H1 (cell line): ENCODE data around the gene SLC6A19. TPM values are rescaled to one million over a fixed set of nuclear protein-coding genes. Genes with fewer than 3 reads are reported as not detected.

Source experiments
- BCL11A ChIP-seq, 2 experiments: IDR thresholded peaks; one replicate each; pipeline ENCODE4 v1.6.1; 2011; ENCODE audit warnings: low read depth in 2 of 2, low read length in 2 of 2, mild to moderate bottlenecking in 2 of 2
- FOSL1 ChIP-seq: IDR thresholded peaks from 2 replicates; pipeline ENCODE4 v1.6.1; 2011; ENCODE audit warnings: mild to moderate bottlenecking, low read depth, low read length, moderate library complexity; ENCODE audit not compliant: insufficient read depth
- GTF2F1 ChIP-seq: IDR thresholded peaks from 2 replicates; pipeline ENCODE4 v1.6.1; 2012; ENCODE audit warnings: low read depth, low read length, improper control_type of control experiment, borderline replicate concordance
- polyA plus RNA-seq, 7 experiments: library from polyadenylated mRNA; depleted of rRNA in 3 of 7; stranded (reverse) in 5 of 7; unstranded in 2 of 7; fragments of >200 nt in 5 of 7; fragments of 200-250 nt in 2 of 7; gene quantifications; 1 replicate in 5 of 7; 2 replicates in 1 of 7; 4 replicates in 1 of 7; pipeline versions ENCODE4 v1.2.1 to v1.2.3, GENCODE V29; 2011 to 2013; ENCODE audit warnings: missing spikeins in 2 of 7, mixed read lengths in 2 of 7
- total RNA-seq: library from RNA; stranded (reverse); fragmentation: NEBNext Ultra II Directional; extraction: Animal tissue kit (Norgen Biotek cat#: 25700); gene quantifications from 2 replicates; pipeline ENCODE4 v1.2.1, GENCODE V29; 2021
- TF ChIP-seq, protein P1 (sequence below): fragments of 300-600 bp; sonication (generic); IDR thresholded peaks from 2 replicates; pipeline ENCODE4 v1.7.1; 2012; ENCODE audit warnings: low read length, moderate library complexity, mild to moderate bottlenecking, inconsistent platforms; ENCODE audit not compliant: insufficient replicate concordance

The SLC6A19 gene
- total and polyA plus RNA-seq, 2 of the 8 experiments (the other 6 are each of a cell fraction or from before 2014, with no cell fraction given), result 0.02 TPM; not detected in 1

DNA sequence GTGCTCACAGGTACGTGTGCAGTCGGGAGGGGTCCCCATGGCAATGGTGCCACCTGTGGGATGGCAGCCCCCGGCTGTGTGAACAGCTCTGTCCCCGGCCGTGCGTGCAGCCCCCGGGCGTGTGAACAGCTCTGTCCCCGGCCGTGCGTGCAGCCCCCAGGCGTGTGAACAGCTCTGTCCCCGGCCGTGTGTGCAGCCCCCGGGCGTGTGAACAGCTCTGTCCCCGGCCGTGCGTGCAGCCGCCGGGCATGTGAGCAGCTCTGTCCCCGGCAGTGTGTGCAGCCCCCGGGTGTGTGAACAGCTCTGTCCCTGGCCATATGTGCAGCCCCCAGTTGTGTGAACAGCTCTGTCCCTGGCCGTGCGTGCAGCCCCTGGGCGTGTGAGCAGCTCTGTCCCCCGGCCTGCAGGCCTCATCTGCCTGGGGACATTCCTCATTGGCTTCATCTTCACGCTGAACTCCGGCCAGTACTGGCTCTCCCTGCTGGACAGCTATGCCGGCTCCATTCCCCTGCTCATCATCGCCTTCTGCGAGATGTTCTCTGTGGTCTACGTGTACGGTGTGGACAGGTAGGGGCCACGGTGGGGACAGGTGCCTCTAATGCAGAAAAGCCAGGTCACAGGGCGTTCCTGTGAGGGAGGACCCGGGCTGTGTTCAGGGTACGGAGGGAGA is 17.8 kb downstream of the SLC6A19 start (continued):
- TF ChIP-seq, protein P1, sequence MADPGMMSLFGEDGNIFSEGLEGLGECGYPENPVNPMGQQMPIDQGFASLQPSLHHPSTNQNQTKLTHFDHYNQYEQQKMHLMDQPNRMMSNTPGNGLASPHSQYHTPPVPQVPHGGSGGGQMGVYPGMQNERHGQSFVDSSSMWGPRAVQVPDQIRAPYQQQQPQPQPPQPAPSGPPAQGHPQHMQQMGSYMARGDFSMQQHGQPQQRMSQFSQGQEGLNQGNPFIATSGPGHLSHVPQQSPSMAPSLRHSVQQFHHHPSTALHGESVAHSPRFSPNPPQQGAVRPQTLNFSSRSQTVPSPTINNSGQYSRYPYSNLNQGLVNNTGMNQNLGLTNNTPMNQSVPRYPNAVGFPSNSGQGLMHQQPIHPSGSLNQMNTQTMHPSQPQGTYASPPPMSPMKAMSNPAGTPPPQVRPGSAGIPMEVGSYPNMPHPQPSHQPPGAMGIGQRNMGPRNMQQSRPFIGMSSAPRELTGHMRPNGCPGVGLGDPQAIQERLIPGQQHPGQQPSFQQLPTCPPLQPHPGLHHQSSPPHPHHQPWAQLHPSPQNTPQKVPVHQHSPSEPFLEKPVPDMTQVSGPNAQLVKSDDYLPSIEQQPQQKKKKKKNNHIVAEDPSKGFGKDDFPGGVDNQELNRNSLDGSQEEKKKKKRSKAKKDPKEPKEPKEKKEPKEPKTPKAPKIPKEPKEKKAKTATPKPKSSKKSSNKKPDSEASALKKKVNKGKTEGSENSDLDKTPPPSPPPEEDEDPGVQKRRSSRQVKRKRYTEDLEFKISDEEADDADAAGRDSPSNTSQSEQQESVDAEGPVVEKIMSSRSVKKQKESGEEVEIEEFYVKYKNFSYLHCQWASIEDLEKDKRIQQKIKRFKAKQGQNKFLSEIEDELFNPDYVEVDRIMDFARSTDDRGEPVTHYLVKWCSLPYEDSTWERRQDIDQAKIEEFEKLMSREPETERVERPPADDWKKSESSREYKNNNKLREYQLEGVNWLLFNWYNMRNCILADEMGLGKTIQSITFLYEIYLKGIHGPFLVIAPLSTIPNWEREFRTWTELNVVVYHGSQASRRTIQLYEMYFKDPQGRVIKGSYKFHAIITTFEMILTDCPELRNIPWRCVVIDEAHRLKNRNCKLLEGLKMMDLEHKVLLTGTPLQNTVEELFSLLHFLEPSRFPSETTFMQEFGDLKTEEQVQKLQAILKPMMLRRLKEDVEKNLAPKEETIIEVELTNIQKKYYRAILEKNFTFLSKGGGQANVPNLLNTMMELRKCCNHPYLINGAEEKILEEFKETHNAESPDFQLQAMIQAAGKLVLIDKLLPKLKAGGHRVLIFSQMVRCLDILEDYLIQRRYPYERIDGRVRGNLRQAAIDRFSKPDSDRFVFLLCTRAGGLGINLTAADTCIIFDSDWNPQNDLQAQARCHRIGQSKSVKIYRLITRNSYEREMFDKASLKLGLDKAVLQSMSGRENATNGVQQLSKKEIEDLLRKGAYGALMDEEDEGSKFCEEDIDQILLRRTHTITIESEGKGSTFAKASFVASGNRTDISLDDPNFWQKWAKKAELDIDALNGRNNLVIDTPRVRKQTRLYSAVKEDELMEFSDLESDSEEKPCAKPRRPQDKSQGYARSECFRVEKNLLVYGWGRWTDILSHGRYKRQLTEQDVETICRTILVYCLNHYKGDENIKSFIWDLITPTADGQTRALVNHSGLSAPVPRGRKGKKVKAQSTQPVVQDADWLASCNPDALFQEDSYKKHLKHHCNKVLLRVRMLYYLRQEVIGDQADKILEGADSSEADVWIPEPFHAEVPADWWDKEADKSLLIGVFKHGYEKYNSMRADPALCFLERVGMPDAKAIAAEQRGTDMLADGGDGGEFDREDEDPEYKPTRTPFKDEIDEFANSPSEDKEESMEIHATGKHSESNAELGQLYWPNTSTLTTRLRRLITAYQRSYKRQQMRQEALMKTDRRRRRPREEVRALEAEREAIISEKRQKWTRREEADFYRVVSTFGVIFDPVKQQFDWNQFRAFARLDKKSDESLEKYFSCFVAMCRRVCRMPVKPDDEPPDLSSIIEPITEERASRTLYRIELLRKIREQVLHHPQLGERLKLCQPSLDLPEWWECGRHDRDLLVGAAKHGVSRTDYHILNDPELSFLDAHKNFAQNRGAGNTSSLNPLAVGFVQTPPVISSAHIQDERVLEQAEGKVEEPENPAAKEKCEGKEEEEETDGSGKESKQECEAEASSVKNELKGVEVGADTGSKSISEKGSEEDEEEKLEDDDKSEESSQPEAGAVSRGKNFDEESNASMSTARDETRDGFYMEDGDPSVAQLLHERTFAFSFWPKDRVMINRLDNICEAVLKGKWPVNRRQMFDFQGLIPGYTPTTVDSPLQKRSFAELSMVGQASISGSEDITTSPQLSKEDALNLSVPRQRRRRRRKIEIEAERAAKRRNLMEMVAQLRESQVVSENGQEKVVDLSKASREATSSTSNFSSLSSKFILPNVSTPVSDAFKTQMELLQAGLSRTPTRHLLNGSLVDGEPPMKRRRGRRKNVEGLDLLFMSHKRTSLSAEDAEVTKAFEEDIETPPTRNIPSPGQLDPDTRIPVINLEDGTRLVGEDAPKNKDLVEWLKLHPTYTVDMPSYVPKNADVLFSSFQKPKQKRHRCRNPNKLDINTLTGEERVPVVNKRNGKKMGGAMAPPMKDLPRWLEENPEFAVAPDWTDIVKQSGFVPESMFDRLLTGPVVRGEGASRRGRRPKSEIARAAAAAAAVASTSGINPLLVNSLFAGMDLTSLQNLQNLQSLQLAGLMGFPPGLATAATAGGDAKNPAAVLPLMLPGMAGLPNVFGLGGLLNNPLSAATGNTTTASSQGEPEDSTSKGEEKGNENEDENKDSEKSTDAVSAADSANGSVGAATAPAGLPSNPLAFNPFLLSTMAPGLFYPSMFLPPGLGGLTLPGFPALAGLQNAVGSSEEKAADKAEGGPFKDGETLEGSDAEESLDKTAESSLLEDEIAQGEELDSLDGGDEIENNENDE, result no peak
- TF ChIP-seq FOSL1, result no peak
- TF ChIP-seq BCL11A (IDR thresholded peaks at IDR 0.05; ENCODE audit: low read depth in 2 of 2, low read length in 2 of 2), result no peak
- TF ChIP-seq GTF2F1, result no peak
